Measurements from ENCODE around the gene RUNX1.
A peak's percentile ranks its signal among the peaks of the same experiment; 100 is the strongest.

Gene RUNX1

DNA sequence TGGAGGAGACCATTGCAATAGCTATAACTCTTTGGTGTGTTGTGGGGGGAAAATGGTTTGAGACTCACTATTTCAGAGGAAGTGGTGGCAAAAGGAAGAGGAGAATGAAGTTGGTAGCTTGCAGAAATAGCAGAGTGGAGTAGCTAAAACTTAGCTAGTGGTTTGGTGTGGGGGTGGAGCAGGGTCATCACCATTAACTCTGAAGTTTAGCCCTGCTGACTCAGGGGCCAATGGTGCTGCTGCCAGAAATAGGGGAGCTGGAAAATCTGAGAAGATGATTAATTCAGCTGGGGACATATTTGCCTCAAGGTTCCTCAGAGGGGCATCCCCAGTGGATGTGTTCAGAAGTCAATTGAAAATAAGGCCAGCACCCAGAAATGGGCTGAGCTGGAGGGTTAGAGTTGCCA is 65.4 kb downstream of the RUNX1 start:
- Histone ChIP-seq H3K9me3 (no peaks in the 10 kb centered on the region), H3K4me2 (peak overlapping the region; percentile 91), H3K9ac (no peak overlapping the region), H3K4me1 (peaks cover 77% of the 10 kb centered on the region), H4K20me1 (peaks cover 100% of the 10 kb centered on the region), H3K36me3 (peaks cover 84% of the 10 kb centered on the region), H3K27ac (peak overlapping the region; percentile 41), H3K27me3 (no peaks in the 10 kb centered on the region), H3K4me3 (no peak overlapping the region)
- TF ChIP-seq Cebpa-rat (IDR thresholded peaks at IDR 0.05) = no peak

GRCh38 chr21:34981791-34982190 is 67.3 kb downstream of the RUNX1 start:
- no peak overlapping the region for H3K9ac ChIP-seq
- no peak overlapping the region for H3K27ac ChIP-seq
- TF ChIP-seq Cebpa-rat (IDR thresholded peaks at IDR 0.05) = no peak

GRCh38 chr21:34980423-34981115 is 68.5 kb downstream of the RUNX1 start:
- peaks cover 57% of the 10 kb centered on the region for H3K4me1 ChIP-seq
- H3K27ac ChIP-seq = no peak overlapping the region
- H3K9me3 ChIP-seq = no peaks in the 10 kb centered on the region
- no peak for TF ChIP-seq Cebpa-rat (IDR thresholded peaks at IDR 0.05)
- H3K9ac ChIP-seq = no peak overlapping the region
- no peak overlapping the region for H3K4me2 ChIP-seq
- H3K4me3 ChIP-seq = no peak overlapping the region
- H4K20me1 ChIP-seq = peaks cover 100% of the 10 kb centered on the region
- H3K27me3 ChIP-seq = no peaks in the 10 kb centered on the region
- H3K36me3 ChIP-seq = peaks cover 97% of the 10 kb centered on the region

More at GRCh38 chr21:34981791-34982190, 67.3 kb downstream of the RUNX1 start:
- H3K4me3 ChIP-seq = no peak overlapping the region
- H4K20me1 ChIP-seq = peaks cover 100% of the 10 kb centered on the region
- peaks cover 99% of the 10 kb centered on the region for H3K36me3 ChIP-seq
- no peaks in the 10 kb centered on the region for H3K27me3 ChIP-seq
- no peaks in the 10 kb centered on the region for H3K9me3 ChIP-seq
- H3K4me2 ChIP-seq = no peak overlapping the region
- H3K4me1 ChIP-seq = peaks cover 58% of the 10 kb centered on the region

DNA sequence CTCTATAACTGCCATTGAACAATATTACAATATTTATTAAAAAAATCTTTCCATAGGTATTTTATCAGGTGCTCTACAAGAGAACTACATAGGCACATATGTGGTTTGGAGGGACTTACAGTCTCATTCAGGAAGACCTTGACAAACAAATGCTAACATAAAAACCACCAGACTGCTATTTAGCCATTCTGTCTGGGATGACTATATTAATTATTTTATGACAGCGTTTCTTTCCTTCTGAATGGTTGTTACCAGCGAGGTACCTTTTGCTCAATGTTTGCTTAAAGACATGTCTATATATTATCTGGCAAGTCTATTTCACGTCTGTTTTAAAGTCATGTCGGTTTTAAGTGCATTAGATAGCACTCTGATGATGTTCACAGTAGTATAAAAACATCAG is 69.7 kb downstream of the RUNX1 start:
- Histone ChIP-seq H3K4me1 (peaks cover 57% of the 10 kb centered on the region), H3K27ac (no peak overlapping the region), H3K27me3 (no peaks in the 10 kb centered on the region), H4K20me1 (peaks cover 100% of the 10 kb centered on the region), H3K4me3 (no peak overlapping the region), H3K9me3 (no peaks in the 10 kb centered on the region), H3K36me3 (peaks cover 95% of the 10 kb centered on the region), H3K9ac (no peak overlapping the region), H3K4me2 (no peak overlapping the region)
- TF ChIP-seq Cebpa-rat (IDR thresholded peaks at IDR 0.05) = no peak

DNA sequence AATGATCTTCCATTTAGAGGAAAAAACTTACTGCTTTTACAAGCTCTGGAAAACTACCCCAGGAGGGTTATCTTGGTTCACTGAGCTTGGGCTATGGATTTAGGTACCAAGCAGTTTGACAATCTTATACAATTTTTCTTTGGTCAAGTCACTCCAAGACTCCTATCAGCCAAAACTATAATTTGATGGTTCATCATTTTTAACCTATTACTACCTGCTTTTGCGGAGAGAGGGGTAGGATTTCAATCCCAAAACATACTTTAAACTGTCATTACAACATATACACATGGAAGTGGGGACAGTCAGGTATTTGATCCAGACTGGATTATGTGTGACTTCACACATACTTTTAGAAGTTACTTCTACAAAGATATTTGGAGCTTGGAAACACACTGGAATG is 71.8 kb downstream of the RUNX1 start:
- Histone ChIP-seq H3K9me3 (no peaks in the 10 kb centered on the region), H3K4me2 (no peak overlapping the region), H3K36me3 (peaks cover 95% of the 10 kb centered on the region), H4K20me1 (peaks cover 100% of the 10 kb centered on the region), H3K4me1 (peaks cover 59% of the 10 kb centered on the region), H3K27me3 (no peaks in the 10 kb centered on the region), H3K4me3 (no peak overlapping the region), H3K9ac (no peak overlapping the region), H3K27ac (no peak overlapping the region)
- TF ChIP-seq Cebpa-rat (IDR thresholded peaks at IDR 0.05) = no peak

DNA sequence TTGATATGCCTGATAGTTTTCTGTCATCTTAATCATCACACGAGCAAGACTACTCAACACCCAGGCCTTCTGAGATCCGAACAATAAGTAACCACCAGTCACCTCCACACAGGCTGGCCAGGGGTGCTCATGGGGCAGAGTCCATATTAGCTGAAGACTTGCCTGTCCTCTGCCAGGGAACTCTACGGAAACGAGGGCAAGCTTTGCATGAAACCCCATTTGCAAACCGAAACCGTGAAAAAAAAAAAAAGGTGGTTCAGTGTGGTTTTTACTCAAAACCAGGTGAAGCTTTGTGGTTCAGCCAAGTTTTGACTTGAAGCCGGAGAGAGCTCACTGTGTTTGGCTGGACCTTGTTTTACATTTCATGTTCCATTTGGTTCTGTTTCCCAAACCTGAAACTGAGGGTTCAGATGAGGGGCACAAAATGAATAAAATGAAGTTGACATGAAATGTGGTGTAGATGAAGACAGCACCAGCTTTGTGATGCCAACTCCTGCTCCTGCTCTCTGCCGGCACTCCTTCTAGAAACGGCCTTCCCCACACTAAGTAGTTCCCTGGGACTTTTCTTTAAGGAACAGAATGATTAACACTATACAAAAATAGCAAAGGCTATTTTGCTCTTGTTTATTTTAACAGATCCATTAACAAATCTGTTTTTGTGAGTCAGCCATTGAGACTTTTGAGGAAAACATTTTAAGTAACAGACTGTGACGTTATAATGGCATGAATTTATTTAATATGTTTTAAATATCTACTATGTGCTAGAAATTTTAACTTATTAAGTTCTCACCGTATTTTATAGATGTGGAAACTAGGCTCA is 74.7 kb downstream of the RUNX1 start:
- no peak overlapping the region for H3K9ac ChIP-seq
- H3K9me3 ChIP-seq = no peaks in the 10 kb centered on the region
- 0 out of 2 replicates have a peak overlapping the region, but pooled peaks have one; percentile 31 for H3K4me2 ChIP-seq
- peaks cover 100% of the 10 kb centered on the region for H4K20me1 ChIP-seq
- peaks cover 70% of the 10 kb centered on the region for H3K4me1 ChIP-seq
- H3K27me3 ChIP-seq = no peaks in the 10 kb centered on the region
- H3K4me3 ChIP-seq = no peak overlapping the region
- no peak for TF ChIP-seq Cebpa-rat (IDR thresholded peaks at IDR 0.05)
- H3K27ac ChIP-seq = no peak overlapping the region
- H3K36me3 ChIP-seq = peaks cover 90% of the 10 kb centered on the region

DNA sequence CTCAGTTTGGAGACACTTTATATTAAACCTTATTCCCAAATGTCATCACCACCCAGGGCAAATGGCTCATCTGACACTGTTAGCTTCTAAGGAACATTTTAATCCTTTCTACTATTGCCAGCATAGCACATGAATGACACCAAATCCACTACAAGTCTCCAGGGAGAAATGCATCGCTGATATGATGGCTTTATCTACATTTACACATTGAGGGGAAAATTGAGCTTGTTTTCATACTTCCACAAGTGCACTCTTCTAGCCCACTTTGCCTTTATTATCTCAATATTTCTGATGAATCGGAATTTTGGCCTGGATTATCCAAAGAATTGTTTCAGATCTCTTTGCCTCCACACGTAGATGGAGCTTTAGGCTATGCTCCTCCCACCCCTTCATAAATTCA is 75.4 kb downstream of the RUNX1 start:
- Histone ChIP-seq H3K36me3 (peaks cover 90% of the 10 kb centered on the region), H3K4me1 (peaks cover 77% of the 10 kb centered on the region), H3K27ac (no peak overlapping the region), H3K4me3 (no peak overlapping the region), H3K27me3 (no peaks in the 10 kb centered on the region), H3K9me3 (no peaks in the 10 kb centered on the region), H3K9ac (no peak overlapping the region), H3K4me2 (no peak overlapping the region), H4K20me1 (peaks cover 100% of the 10 kb centered on the region)
- no peak for TF ChIP-seq Cebpa-rat (IDR thresholded peaks at IDR 0.05)

GRCh38 chr21:34971656-34972055 is 77.4 kb downstream of the RUNX1 start:
- no peaks in the 10 kb centered on the region for H3K9me3 ChIP-seq
- peaks cover 100% of the 10 kb centered on the region for H4K20me1 ChIP-seq
- no peak overlapping the region for H3K27ac ChIP-seq
- no peak for TF ChIP-seq Cebpa-rat (IDR thresholded peaks at IDR 0.05)
- peaks cover 76% of the 10 kb centered on the region for H3K4me1 ChIP-seq
- H3K4me3 ChIP-seq = no peak overlapping the region
- no peaks in the 10 kb centered on the region for H3K27me3 ChIP-seq
- peaks cover 91% of the 10 kb centered on the region for H3K36me3 ChIP-seq
- H3K4me2 ChIP-seq = 0 out of 2 replicates have a peak overlapping the region, but pooled peaks have one; percentile 3
- no peak overlapping the region for H3K9ac ChIP-seq

GRCh38 chr21:34970566-34970965 is 78.5 kb downstream of the RUNX1 start:
- Histone ChIP-seq H3K9me3 (no peaks in the 10 kb centered on the region), H3K4me2 (peak overlapping the region; percentile 8; the same call in 1 of the 2 replicates), H3K4me3 (no peak overlapping the region), H3K9ac (no peak overlapping the region), H3K36me3 (peaks cover 93% of the 10 kb centered on the region), H3K27ac (no peak overlapping the region), H3K27me3 (no peaks in the 10 kb centered on the region), H3K4me1 (peaks cover 69% of the 10 kb centered on the region), H4K20me1 (peaks cover 100% of the 10 kb centered on the region)
- no peak for TF ChIP-seq Cebpa-rat (IDR thresholded peaks at IDR 0.05)

DNA sequence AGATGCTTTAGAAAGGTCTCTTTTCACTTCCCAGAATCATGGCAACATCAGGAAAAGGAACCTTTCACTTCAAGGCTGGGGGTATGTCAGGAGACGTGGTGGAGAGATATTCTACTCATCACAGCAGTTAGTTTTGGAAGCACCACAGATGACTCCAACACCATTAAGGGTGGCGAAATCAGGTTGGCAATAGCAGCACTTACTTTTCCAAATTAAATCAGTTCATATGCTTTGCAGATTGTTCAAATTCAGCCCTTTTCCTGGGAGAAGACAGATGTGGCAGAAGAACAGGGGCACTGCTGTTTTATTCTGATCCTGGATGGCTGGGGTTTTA is 79.0 kb downstream of the RUNX1 start:
- Histone ChIP-seq H4K20me1 (peaks cover 100% of the 10 kb centered on the region), H3K4me2 (peak overlapping the region; percentile 8; the same call in 1 of the 2 replicates), H3K4me3 (no peak overlapping the region), H3K27ac (no peak overlapping the region), H3K9ac (no peak overlapping the region), H3K27me3 (no peaks in the 10 kb centered on the region), H3K36me3 (peaks cover 93% of the 10 kb centered on the region), H3K4me1 (peaks cover 67% of the 10 kb centered on the region), H3K9me3 (no peaks in the 10 kb centered on the region)
- TF ChIP-seq Cebpa-rat (IDR thresholded peaks at IDR 0.05) = no peak

All from BLaER1 (cell line).